Vagina (tissue), 2 donors: Measurements from ENCODE around the gene MAPK1IP1L. TPM values are rescaled to one million over a fixed set of nuclear protein-coding genes. Genes with fewer than 3 reads are reported as not detected.
A peak's percentile ranks its signal among the peaks of the same experiment; 100 is the strongest.

ENCODE experiments used
- DNase-seq, 2 donors: peaks; one replicate each; pipeline ENCODE4 v3.0.0-alpha.2; 2017; ENCODE audit errors: extremely low spot score in 2 of 2
- H3K27ac ChIP-seq: fragments of 200-600 bp; sonication (generic); one replicate; pipeline ENCODE4 v1.5.1; 2019
- H3K27me3 ChIP-seq: fragments of 200-600 bp; sonication (generic); one replicate; pipeline ENCODE4 v1.5.1; 2019
- H3K36me3 ChIP-seq, 2 donors: fragments of 200-600 bp; sonication (generic); one replicate each; pipeline ENCODE4 v1.5.1; 2017 to 2019
- H3K4me1 ChIP-seq: fragments of 200-600 bp; sonication (generic); one replicate; pipeline ENCODE4 v1.5.1; 2019
- H3K4me3 ChIP-seq, 2 donors: fragments of 200-600 bp; sonication (generic); 1 replicate in 1 of 2; 2 replicates in 1 of 2; pipeline ENCODE4 v1.5.1; 2016 to 2019
- H3K9me3 ChIP-seq: fragments of 200-600 bp; sonication (generic); one replicate; pipeline ENCODE4 v1.5.1; 2019
- POLR2A ChIP-seq, 2 donors: fragments of 450-650 bp; IDR thresholded peaks; one replicate each; pipeline ENCODE4 v1.6.1; 2017; ENCODE audit warnings: antibody characterized with exemption in 2 of 2, mild to moderate bottlenecking in 2 of 2, moderate library complexity in 2 of 2
- POLR2AphosphoS5 ChIP-seq, 2 donors: sonication (generic); formaldehyde crosslinking; IDR thresholded peaks; one replicate each; pipeline ENCODE4 v1.9.0; 2017; ENCODE audit warnings: antibody characterized with exemption in 2 of 2, mild to moderate bottlenecking in 2 of 2, low read depth in 1 of 2; ENCODE audit not compliant: insufficient read depth in 1 of 2
- intact Hi-C: fragments of 100-400 bp; cut with DNase I; formaldehyde crosslinking; loops from one replicate; pipeline ENCODE4 v1.15.1; 2023
- total RNA-seq: library from RNA; depleted of rRNA; stranded (reverse); fragments of >200 nt; gene quantifications from one replicate; pipeline ENCODE4 v1.2.3, GENCODE V29; 2016
- TF ChIP-seq, protein P1 (sequence below), 3 experiments: fragments of 450-650 bp in 2 of 3; fragments of 200-600 bp in 1 of 3; sonication (generic) in 1 of 3; IDR thresholded peaks; one replicate each; pipeline ENCODE4 v1.5.1; 2017 to 2019; ENCODE audit warnings: antibody characterized with exemption in 3 of 3, mild to moderate bottlenecking in 2 of 3, moderate library complexity in 2 of 3

The MAPK1IP1L gene
- total RNA-seq, 1 donor from 2014 or later: 39.3 TPM

DNA sequence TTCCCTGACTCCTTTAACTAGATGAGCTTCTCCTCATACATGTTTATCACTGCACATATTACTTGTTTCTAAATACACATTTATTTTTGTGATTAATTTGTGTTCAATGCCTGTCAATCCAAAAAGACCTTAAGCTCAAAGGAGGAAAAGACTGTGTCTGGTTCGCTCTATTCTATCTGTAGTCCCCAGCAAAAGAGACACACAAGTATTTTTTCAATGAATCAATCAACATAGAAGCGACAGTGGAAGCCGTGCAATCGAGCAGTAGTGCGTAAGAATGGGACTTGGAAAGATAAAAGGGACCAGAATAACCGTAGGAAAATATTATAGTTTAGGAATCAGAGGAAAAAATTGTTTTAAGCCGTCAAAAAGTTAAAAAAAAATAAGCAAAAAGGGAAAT is 25.5 kb upstream of the MAPK1IP1L start:
- H3K4me1 ChIP-seq: peaks cover 25% of the 10 kb centered on the region
- no peak for DNase-seq
- H3K27me3 ChIP-seq: no peaks in the 10 kb centered on the region
- H3K27ac ChIP-seq: no peak overlapping the region
- TF ChIP-seq POLR2A (IDR thresholded peaks at IDR 0.05) (no peak), POLR2AphosphoS5 (IDR thresholded peaks at IDR 0.05; ENCODE audit: insufficient read depth in 1 of 2, low read depth in 1 of 2) (no peak)
- TF ChIP-seq, protein P1, sequence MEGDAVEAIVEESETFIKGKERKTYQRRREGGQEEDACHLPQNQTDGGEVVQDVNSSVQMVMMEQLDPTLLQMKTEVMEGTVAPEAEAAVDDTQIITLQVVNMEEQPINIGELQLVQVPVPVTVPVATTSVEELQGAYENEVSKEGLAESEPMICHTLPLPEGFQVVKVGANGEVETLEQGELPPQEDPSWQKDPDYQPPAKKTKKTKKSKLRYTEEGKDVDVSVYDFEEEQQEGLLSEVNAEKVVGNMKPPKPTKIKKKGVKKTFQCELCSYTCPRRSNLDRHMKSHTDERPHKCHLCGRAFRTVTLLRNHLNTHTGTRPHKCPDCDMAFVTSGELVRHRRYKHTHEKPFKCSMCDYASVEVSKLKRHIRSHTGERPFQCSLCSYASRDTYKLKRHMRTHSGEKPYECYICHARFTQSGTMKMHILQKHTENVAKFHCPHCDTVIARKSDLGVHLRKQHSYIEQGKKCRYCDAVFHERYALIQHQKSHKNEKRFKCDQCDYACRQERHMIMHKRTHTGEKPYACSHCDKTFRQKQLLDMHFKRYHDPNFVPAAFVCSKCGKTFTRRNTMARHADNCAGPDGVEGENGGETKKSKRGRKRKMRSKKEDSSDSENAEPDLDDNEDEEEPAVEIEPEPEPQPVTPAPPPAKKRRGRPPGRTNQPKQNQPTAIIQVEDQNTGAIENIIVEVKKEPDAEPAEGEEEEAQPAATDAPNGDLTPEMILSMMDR (IDR thresholded peaks at IDR 0.05): no peak
- H3K9me3 ChIP-seq: no peaks in the 10 kb centered on the region
- peak overlapping the region; percentile 75 to 90 for H3K4me3 ChIP-seq
- no peaks in the 10 kb centered on the region for H3K36me3 ChIP-seq
- intact Hi-C loops: no loop called here

DNA sequence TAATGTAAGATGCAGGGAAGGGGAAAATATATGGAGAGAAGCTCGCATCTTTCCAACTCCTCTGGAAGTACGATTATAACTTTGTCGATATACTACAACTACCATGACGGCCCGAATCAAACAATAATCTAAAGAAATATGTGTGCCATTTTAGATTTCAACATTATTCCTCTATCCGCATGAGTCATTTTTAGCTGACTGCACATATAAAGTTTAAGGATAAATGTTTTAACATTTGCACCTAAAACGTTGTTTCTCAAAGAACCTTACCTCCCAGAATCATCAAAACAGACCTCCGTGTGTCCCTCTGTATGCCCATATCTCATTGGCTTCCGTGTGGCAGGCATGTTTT is 25.0 kb upstream of the MAPK1IP1L start:
- Histone ChIP-seq H3K4me3 (peak overlapping the region; percentile 75 to 90), H3K27me3 (no peaks in the 10 kb centered on the region), H3K4me1 (peaks cover 25% of the 10 kb centered on the region), H3K36me3 (no peaks in the 10 kb centered on the region), H3K9me3 (no peaks in the 10 kb centered on the region), H3K27ac (peak overlapping the region; percentile 79)
- no peak for DNase-seq
- intact Hi-C loops: no loop called here
- TF ChIP-seq POLR2AphosphoS5 (IDR thresholded peaks at IDR 0.05; ENCODE audit: insufficient read depth in 1 of 2, low read depth in 1 of 2): no peak
- no peak for TF ChIP-seq POLR2A (IDR thresholded peaks at IDR 0.05)
- TF ChIP-seq, protein P1 (IDR thresholded peaks at IDR 0.05): no peak

DNA sequence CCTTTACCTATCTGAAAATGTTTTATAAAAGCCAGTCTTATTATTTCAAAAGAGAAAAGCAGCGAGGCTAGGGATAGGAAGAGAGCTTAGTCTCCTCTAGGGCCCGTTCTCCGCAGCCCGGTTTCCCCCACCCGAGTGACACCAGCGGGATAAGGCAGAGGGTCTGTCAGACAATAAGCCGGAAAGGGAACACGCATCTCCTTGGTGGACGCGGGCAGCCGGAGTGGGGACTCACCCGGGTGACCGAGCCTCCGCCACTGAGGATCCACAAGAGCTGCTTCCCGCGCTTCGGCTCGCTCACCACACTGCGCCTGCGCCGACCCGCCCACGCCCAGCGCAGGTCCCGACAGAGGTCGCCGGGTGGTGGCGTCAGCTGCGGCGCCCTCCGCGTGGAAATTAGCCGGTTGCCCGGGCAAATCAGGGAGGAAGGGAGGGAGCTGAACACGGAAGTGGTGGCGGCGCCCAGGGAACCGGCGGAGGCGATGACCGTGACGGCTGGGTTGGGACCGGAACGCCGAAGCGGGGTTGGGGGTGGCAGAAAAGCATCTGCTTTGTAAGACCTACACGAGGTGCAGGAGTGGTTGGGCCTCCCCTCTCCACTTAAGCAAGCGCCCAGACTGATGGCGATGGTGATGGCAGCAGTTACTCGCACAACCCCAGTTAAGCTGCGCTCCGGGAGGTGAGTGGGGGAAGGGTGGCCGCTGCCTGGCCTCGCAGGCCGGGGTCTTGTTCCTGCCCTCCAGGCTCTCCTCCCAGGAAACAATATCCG is 24.5 kb upstream of the MAPK1IP1L start, which contains the start of the genes SOCS4 and WDHD1:
TSS of gene SOCS4 (plus strand) at position 444 of the 769 bp plus-strand sequence. CDS start 15,806 bp downstream, outside the sequence.
TSS of gene WDHD1 (minus strand) at position 307 of the 769 bp plus-strand sequence. CDS start 312 bp downstream, outside the sequence.
- Histone ChIP-seq H3K4me3 (peak within 1 kb of the TSS; percentile 75 to 90), H3K27me3 (no peaks in the 10 kb centered on the region), H3K9me3 (no peaks in the 10 kb centered on the region), H3K36me3 (no peaks in the 10 kb centered on the region), H3K27ac (peak within 1 kb of the TSS; percentile 79), H3K4me1 (peaks cover 25% of the 10 kb centered on the region)
- peak in 1 of 2 donors; percentile 93 for DNase-seq
- intact Hi-C loops: no loop called here
- peak; percentile 95 to 98 for TF ChIP-seq POLR2AphosphoS5 (IDR thresholded peaks at IDR 0.05; ENCODE audit: insufficient read depth in 1 of 2, low read depth in 1 of 2)
- TF ChIP-seq, protein P1 (IDR thresholded peaks at IDR 0.05): no peak

DNA sequence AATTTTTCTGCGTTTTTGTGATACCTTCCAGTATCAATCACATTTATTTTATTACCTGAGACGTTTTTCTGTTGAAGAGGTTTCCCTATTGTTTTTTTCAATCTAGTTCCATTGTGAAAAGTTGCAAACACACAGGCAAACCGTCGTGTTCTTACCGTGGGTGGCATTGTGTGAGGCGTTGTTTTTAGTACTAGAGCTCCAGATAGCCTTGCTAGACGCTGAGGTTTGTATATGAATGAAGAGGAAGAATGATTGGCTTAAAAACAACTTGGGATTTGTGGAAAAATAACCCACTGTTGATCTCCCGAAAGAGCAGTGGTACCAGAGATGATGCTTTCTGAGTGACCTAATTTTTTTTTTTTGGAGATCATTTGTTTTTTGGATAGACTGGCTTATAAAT is 23.4 kb upstream of the MAPK1IP1L start:
- H3K9me3 ChIP-seq: no peaks in the 10 kb centered on the region
- no peaks in the 10 kb centered on the region for H3K36me3 ChIP-seq
- no peak overlapping the region for H3K27ac ChIP-seq
- H3K27me3 ChIP-seq: no peaks in the 10 kb centered on the region
- intact Hi-C loops: no loop called here
- no peak for DNase-seq
- TF ChIP-seq, protein P1 (IDR thresholded peaks at IDR 0.05): no peak
- TF ChIP-seq POLR2AphosphoS5 (IDR thresholded peaks at IDR 0.05; ENCODE audit: insufficient read depth in 1 of 2, low read depth in 1 of 2) (no peak), POLR2A (IDR thresholded peaks at IDR 0.05) (no peak)
- peaks cover 25% of the 10 kb centered on the region for H3K4me1 ChIP-seq
- peak overlapping the region; percentile 75 to 90 for H3K4me3 ChIP-seq

DNA sequence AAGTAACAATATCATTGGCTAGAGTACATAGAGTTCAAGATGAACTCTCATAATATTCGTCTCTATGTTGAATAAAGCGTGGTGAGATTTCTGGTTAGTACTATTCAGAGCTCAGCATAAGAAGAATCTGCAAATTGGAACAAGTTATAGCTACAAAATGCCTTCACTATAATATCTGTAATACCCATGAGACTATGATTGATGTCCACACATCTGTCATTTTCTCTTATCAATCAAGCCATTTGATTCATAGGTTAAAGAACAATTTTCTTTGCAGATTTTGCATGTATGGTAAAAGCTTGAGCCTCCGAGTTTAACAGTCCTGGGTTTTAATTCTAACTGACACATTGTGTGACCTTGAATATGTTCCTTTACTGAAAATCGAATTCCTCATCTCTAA is 23.0 kb upstream of the MAPK1IP1L start:
- H3K36me3 ChIP-seq: no peaks in the 10 kb centered on the region
- no peak overlapping the region for H3K4me3 ChIP-seq
- H3K4me1 ChIP-seq: peaks cover 25% of the 10 kb centered on the region
- H3K27ac ChIP-seq: no peak overlapping the region
- TF ChIP-seq, protein P1 (IDR thresholded peaks at IDR 0.05): no peak
- TF ChIP-seq POLR2A (IDR thresholded peaks at IDR 0.05) (no peak), POLR2AphosphoS5 (IDR thresholded peaks at IDR 0.05; ENCODE audit: insufficient read depth in 1 of 2, low read depth in 1 of 2) (no peak)
- no peaks in the 10 kb centered on the region for H3K27me3 ChIP-seq
- no peak for DNase-seq
- H3K9me3 ChIP-seq: no peaks in the 10 kb centered on the region
- intact Hi-C loops: no loop called here
